GM21423 (cell line): ENCODE measurements around the gene CENPX.
"Not testable (repeated sequence)": the region's sequence is repeated elsewhere in the genome, so short reads cannot be mapped to it uniquely, and the experiment has no call there.

Experiments
- ATAC-seq: cut with Tn5 transposase; IDR thresholded peaks from one replicate; pipeline ENCODE4 v1.9.1; 2021; ENCODE audit warnings: mild to moderate bottlenecking, moderate library complexity; ENCODE audit not compliant: unreplicated experiment

CENPX gene

DNA sequence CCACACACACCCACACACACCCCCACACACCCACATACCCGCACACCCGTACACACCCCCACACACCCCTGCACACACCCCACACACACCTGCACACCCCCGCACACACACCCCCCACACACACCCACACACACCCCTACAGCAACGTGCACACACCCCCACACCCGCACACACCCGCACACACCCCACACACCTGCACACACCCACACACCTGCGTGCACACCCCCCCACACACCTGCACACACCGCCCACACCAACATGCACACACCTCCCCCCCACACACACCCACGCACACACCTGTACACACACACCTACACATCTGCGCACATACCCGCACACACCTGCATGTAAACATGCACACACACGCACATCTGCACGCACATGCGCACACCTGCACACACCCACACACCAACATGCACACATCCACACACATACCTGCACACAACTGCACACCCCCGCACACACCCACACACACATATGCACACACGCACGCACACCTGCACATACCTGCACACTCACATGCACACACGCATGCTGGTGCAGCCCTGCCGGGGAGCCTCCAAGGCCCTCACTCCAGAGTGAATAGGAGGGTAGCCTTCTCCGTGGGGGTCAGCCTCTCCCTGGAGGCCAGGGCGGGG, 37.8 kb downstream of the CENPX start:
- ATAC-seq, result no peak

DNA sequence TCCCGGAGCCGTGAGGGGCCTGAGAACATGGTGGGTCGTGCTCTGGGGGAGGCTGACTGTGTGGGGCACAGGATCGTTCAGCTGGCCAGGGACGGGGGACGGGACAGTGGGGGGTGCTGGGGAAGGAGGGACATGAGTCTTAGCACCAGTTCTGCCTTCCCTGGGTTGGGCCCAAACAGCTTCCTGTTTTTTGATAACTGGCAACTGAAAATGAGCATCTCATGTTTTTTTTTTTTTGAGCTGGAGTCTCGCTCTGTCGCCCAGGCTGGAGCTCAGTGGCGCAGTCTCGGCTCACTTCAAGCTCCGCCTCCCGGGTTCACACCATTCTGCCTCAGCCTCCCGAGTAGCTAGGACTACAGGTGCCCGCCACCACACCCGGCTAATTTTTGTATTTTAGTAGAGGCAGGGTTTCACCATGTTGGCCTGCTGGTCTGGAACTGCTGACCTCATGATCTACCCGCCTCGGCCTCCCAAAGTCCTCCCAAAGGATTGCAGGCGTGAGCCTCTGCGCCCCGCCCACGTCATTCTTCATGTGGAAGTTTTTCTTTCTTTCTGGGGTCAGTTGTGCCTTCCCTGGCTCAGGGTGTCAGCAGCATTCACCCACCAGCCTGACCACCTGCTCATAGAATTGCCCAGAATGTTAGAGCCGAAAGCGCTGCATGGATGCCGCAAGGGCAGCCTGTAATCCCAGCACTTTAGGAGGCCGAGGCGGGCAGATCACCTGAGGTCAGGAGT, 38.9 kb downstream of the CENPX start:
- no peak for ATAC-seq

DNA sequence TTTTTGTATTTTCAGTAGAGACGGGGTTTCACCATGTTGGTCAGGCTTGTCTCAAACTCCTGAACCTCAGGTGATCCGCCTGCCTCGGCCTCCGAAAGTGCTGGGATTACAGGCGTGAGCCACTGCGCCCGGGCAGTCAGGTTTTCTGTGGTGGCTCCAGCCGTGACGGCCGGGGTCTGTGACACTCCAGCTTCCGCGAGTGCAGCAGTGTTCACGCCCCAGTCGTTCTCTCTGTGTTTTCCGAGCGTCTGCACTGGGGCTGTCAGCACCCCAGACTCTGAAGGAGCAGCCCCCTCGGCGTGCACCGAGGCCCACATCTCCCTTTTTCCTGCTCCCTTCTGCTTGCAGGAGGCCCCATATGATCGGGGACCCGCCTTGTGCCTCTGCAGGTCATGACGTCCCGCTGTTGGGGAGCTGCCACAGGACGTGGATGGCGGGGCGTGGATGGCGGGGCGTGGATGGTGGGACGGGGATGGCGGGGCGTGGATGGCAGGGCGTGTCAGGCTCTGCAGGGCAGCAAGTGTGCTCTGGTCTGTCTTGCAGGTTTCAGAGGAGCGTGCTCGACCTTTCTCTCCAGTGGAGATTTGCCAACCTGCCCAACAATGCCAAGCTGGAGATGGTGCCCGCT, 39.6 kb downstream of the CENPX start:
- ATAC-seq, result no peak

DNA sequence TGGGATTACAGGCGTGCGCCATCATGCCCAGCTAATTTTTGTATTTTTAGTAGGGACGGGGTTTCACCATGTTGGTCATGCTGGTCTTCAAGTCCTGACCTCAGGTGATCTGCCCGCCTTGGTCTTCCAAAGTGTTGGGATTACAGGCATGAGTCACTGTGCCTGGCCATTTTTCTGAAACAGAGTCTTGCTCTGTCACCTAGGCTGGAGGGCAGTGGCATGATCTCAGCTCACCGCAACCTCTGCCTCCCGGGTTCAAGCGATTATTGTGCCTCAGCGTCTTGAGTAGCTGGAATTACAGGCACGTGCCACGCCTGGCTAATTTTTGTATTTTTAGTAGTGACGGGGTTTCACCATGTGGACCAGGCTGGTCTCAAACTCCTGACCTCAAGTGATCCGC, 41.2 kb downstream of the CENPX start:
- not testable (repeated sequence) for ATAC-seq

DNA sequence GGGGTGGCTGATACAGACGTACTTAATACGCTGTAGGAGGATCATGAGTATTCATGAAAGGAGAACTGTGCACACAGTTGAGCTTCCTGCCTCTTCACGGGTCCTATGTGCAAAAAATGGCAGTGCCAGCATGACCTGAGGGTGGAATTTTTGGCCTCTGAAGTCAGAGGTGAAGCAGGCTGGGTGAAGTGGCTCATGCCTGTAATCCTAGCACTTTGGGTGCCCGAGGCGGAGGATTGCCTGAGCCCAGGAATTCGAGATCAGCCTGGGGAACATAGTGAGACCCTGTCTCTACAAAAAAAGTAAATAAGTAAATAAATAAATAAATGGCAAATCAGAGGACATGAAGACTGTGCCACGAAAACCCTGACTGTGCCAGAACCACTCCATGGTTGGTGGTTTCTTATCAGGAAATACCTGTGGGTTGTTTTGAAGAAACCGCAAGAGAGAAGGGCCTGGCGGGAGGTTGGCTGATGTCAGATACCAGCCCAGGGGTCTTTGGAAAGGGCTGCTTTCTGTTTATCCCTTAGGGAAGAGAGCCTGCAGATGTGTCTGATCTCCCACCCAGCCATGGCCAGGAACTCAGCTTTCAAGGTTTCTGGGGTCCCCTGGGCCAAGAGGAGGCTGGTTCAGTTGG, 41.9 kb downstream of the CENPX start:
- ATAC-seq, result no peak

DNA sequence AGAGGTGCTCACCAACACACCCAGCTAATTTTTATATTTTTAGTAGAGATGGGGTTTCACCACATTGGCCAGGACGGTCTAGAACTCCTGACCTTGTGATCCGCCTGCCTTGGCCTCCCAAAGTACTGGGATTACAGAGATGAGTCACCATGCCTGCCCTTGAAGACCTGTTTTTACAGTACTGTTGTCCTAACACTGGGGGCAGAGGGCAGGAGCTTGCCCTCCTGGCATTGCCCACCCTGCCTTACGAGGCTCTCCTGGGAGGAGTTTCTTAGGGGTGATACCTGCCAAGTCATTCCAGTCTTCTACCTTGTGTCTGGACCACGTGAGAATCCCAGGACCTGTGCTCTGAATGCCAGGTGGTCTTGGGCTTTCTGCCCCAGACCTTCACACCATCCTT, 42.6 kb downstream of the CENPX start:
- ATAC-seq, result no peak

DNA sequence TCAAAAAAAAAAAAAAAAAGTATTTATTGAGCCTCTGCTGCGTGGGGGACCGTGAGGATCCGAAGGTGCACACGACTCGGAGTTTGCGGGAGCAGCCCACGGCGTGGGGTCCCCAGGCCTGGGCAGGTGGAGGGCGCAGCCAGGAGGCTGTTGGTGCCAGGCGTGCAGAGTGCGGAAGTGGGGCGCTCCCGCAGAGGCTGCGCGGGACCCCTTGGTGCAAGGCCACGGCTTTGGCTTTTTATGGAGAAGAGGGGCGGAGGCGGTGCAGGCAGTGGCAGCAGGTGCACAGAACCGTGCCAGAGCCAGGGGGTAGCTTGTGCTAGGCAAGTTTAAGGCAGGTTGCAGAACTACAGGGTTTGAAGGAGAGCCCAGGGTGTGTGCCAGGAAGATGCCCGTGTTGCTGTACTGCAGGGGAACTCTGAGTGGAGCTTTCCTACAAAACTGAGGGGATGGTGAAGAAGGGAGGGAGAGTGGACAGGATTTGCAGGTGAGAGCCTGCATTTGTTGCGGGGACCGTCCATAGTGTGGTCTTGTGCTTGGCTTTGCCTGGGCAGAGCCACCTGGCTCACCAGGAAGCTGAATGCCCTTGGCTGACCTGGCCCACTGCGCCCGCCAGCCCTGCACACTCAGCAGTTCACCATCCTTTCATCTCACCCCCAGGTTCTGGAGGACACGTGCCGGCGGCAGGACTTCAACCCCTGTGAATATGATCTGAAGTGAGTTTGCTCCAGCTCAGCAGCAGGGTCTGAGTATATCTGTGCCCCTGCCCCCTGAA, 44.0 kb downstream of the CENPX start:
- ATAC-seq, result no peak

DNA sequence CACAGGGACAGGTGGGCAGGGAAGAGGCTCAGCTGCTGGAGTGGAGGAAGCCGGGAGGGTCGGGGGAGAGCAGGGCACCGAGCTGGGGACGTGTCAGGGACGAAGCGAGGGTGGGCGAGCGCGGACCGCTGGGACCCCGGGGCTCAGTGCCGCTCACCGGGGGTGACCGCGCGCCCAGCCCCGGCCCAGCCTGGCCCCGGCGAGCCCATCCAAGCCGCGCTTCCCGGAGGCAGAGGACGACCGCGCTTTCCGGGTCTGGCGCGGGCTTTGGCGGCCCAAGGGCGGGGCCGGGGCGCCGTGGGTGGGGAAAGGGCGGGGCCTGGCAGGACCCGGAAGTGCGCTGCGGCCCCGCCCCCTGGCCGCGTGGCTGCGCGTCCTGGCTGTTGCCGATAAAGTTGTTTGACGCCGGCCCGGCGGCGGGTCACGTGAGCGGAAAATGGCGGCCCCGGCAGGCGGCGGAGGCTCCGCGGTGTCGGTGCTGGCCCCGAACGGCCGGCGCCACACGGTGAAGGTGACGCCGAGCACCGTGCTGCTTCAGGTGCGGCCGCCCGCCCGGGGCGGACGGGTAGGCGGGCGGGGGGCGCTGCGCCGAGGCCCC, 45.4 kb downstream of the CENPX start, which contains the start of gene ASPSCR1:
Gene ASPSCR1 (plus strand): TSS at position 419 of the 598 bp plus-strand sequence. CDS start 18 bp downstream, at position 437.
- ATAC-seq, result peak; percentile 87

DNA sequence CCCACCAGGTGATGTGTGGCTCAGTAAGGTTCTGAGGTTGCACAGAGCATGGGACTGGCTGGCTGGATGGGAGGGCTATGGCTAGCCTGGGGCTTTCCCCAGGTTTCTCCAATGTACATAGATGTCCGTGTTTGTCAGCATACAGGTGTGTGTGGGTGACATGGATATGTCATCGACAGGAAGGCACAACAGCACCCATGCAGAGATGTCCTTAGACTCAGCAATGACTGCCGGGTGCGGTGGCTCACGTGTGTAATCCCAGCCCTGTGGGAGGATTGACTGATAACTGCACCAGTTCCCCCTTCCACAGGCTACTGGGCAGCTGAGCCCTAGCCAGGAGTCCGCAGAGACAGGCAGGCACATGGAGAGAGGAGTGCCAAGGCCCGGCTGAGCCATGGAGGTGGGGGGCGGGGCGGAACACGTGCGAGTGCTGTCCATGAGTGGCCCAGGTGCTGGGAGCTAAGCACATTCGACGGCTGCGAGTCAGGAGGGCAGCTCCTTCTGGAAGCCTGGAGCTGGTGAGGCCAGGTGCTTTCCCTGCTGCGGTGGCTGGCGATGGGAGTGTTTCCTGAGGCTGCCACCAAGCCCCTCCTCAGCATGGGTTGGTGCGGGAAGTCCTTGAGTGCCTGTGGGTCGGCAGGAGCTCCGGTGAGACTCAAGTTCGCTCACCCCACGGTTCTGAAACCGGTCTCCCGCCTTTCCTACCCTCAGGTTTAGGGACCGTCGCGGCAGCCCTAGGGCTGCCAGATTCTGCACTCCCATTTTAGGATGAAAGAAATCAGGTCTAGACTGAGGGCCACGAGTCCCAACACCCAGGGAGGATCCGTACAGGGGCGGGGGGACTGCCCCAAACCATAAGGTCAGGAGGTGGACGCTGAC, 46.1 kb downstream of the CENPX start:
- ATAC-seq, result no peak

DNA sequence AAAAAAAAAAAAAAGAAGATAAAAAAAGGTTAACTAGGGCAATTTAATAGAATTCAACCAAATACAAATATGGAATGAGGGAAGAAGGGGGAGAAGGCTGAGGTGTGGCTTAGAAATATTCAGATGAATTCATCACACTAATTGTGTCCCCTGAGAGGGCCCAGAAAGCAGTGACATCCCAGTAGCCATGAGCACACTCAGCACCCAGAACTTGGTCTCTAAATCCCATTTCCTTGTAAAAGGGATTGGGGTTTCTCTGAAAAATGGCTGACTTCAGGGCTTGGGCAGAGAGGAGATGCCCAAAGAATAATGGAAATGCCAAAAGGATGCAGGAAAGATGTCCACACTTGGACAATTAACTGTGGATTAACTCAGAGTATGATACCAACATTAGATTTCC, 49.2 kb downstream of the CENPX start:
- no peak for ATAC-seq

DNA sequence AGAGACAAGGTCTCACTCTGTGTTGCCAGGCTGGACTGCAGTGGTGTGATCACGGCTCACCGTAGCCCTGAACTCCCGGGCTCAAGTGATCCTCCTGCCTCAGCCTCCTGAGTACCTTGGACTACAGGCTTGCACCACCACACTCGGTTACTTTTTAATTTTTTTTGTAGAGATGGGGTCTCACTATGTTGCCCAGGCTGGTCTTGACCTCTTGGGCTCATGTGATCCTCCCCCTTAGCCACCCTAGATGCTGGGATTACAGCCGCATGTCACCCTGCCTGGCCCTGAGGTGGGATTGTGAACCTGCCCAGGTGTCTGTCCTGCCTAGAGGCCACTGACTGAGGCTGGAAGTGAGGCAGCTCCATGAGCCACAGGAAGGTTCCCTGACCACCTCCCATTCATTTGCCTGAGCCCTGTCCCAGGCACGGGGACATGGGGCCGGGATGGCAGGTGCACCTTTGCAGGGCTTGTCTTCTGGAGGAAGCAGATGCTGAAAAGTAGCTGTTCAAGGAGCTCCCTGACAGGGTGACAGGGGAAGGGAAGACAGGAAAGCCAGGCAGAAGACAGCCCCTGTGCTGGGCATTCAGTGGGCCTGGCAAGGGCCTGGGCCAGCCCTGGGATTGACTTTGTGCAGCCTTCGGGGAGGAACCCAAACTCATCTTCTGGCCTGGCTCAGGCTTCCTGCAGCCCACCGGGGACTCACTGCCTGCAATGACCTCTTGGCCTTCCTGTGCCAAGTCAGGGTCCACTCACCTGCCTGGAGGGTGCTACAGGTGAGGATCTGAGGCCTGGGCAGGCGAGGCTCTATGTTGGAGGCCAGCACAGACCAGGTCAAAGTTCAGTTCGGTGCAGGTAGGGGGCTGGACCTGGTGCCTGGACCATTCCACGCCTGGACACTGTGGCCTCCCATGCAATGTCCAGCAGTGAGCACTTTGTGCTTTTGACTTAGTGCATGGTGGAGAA, 53.5 kb downstream of the CENPX start:
- no peak for ATAC-seq
